Measurements from ENCODE around the gene LBX2.

The LBX2 gene

DNA sequence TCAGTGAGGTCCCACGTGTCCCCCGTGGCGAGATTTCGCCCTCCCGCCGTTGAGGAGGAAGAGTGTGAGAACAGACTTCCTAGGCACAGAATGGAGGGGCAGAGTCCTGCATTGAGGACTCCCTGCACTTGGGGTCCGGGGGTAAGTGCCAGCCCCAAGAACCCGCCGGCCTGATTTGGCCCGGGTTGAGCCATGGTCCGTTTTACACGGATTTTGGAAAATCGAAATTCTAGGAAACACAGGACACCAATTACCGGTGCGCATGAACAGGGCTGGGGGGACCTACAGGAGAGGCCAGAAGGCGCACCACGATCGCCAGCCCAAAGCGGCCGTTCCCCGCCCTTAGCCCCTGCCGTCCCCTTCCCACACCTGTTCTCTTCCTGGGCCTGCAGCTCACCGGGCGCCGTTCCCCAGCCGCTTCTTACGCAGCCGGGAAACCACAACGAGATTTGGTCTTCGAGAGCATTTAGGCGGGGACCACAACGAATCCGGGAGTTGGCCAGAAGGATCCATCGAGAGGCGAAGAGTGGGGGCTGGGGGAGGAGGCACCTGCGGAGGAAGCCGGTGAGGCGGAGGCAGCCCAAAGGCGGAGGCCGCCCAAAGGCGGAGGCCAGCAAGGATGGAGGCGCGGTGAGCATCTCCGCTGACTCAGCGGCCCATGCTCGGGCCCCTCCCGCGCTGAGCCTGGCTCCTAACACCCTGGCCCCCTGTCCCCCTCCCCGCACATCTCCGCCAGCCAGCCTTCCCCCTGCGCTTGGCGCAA, 14.4 kb upstream of the LBX2 start:
- H3K9me3 Mint-ChIP-seq, result no peaks in the 10 kb centered on the region
- no peak overlapping the region for H3K27ac Mint-ChIP-seq
- peaks cover 28% of the 10 kb centered on the region for H3K4me1 Mint-ChIP-seq
- DNase-seq (peak in 1 of 2 donors; percentile 49), ATAC-seq (peak; percentile 47)
- peaks cover 90% of the 10 kb centered on the region for H3K27me3 Mint-ChIP-seq
- H3K4me3 Mint-ChIP-seq, result peak overlapping the region; percentile 58 to 65

DNA sequence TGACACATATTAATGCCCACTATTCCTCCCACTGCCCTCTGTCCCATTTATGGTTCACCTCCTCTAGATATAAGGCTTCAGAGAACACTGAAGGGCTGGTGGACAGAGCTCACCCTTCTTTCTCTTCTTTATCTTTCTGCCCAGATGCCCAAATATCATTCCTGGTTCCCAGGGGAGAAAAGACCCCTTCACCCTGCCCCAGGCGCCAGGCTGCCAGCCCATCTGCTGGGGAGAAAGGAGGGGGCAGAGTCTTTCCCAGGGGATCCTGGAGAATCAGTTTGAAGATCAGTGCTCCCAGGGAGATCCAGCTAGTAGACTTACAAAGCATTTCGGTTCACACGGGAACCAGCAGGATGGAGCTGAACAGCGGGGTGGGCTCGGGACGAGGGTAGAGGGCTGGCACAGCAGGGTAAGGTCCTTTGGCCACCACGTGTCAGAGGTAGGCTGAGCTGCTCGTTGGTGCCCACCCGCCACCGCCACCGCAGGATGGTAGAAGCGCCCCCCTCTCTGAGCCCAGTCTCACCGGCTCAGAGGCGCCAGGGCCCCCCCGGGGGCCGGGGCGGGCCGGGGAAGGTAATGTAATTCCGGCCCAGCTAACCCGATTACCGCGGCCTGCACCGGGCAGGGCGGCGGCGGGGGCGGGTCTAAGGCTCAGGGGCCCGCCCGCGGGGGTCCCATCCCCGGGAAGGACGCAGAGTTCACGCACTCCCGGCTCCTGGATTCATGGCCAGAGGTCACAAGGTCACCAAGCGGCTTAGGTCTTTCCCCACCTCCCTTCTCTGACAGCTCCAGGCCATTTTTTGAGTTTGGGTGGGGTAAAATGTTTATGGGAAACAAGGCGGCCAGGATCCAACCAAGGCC, 13.6 kb upstream of the LBX2 start:
- Mint-ChIP-seq H3K4me3 (peak overlapping the region in 1 of 2 donors; percentile 58), H3K27me3 (peaks cover 88% of the 10 kb centered on the region)
- no peak for DNase-seq

DNA sequence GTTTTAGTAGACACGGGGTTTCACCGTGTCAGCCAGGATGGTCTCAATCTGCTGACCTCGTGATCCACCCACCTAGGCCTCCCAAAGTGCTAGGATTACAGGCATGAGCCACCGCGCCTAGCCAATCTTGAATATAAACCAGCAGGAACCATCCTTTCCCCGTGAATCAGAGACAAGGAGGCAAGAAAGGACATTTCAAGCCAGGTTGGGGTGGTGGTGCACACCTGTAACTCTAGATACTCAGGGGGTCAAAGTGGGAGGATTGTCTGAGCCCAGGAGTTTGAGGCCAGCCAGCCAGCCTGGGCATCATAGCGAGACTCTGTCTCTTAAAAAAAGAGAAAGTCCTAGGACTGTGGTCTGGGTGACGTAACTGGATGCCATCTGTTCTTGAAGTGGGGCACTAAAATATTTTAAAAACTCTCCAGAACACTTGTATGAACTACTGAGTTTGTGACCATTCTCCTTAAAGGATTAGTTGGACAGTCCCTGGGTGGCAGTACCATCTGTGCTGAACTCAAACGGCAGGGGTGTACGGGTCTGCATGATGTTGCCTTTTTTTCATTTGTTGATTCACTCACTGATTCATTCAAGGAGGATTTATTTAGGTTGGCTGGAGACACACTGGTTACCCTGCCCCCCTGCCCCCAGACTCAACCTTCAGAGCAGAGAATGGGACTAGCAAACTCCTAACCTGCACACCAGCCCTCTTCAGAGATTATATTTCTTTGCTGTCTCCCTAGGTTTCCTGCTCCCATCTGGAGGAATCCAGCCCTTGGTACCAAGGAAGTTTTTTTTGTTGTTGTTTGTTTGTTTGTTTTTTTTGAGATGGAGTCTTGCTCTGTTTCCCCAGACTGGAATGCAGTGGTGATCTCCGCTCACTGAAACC, 11.9 kb upstream of the LBX2 start:
- Mint-ChIP-seq H3K9me3 (no peaks in the 10 kb centered on the region), H3K27me3 (peaks cover 72% of the 10 kb centered on the region), H3K4me3 (no peak overlapping the region), H3K27ac (no peak overlapping the region), H3K4me1 (peaks cover 41% of the 10 kb centered on the region)
- no peak for DNase-seq
- ATAC-seq, result no peak

More for the DNA sequence above, 13.6 kb upstream of the LBX2 start:
- ATAC-seq, result no peak
- Mint-ChIP-seq H3K4me1 (peaks cover 36% of the 10 kb centered on the region), H3K9me3 (no peaks in the 10 kb centered on the region), H3K27ac (no peak overlapping the region)

DNA sequence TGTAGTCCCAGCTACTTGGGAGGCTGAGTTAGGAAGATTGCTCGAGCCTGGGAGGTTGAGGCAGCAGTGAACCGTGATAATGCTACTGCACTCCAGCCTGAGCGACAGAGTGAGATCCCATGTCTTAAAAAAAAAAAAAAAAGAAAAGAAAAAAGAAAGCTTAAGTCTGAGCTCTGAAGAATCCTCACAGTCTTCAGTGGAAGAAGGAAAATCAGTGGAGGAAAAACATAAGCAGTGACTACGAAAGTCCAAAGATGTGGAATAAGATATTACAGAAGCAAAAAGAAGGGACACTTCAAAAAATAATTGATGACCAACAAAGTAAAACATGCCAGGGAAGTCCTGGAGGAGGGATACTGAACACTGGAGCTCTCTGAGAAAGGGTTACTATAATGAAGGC, 10.9 kb upstream of the LBX2 start:
- Mint-ChIP-seq H3K9me3 (no peaks in the 10 kb centered on the region), H3K27me3 (peaks cover 61% of the 10 kb centered on the region), H3K4me3 (no peak overlapping the region), H3K4me1 (peaks cover 43% of the 10 kb centered on the region), H3K27ac (no peak overlapping the region)
- ATAC-seq, result no peak
- DNase-seq, result no peak

DNA sequence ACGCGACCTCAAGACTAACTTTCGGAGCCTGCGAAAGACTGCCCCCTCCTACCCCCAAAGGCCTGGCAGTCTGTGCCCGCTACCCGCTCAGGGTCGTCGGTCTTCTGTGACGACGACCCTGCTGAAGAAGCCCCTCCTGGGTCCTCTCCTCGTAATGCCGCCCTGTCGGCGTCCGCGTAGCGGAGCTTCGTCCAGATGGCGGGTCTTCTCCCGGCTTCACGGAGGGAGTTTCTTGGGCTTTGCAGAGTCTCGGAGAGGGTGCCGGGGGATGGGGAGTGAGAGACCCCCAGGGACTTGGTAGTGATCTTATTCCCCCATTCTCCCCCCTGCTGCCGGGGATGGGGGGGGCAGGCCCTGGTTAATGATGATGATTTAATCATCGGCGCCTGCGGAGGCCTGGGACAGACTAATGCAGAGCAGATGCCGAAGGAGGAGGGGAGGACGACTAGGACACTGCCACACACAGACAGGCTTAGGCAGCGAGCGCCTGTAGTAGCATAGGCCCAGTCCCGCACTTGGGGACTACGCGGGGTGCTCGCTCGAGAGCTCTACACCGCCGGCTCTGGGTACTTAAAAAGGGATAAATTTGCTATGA, 8.6 kb upstream of the LBX2 start:
- peak overlapping the region; percentile 99 to 100 for H3K27ac Mint-ChIP-seq
- DNase-seq (peak; percentile 39 to 50), ATAC-seq (peak; percentile 44)
- peaks cover 58% of the 10 kb centered on the region for H3K4me1 Mint-ChIP-seq
- no peaks in the 10 kb centered on the region for H3K9me3 Mint-ChIP-seq
- peak overlapping the region; percentile 94 to 97 for H3K4me3 Mint-ChIP-seq
- peaks cover 65% of the 10 kb centered on the region for H3K27me3 Mint-ChIP-seq

DNA sequence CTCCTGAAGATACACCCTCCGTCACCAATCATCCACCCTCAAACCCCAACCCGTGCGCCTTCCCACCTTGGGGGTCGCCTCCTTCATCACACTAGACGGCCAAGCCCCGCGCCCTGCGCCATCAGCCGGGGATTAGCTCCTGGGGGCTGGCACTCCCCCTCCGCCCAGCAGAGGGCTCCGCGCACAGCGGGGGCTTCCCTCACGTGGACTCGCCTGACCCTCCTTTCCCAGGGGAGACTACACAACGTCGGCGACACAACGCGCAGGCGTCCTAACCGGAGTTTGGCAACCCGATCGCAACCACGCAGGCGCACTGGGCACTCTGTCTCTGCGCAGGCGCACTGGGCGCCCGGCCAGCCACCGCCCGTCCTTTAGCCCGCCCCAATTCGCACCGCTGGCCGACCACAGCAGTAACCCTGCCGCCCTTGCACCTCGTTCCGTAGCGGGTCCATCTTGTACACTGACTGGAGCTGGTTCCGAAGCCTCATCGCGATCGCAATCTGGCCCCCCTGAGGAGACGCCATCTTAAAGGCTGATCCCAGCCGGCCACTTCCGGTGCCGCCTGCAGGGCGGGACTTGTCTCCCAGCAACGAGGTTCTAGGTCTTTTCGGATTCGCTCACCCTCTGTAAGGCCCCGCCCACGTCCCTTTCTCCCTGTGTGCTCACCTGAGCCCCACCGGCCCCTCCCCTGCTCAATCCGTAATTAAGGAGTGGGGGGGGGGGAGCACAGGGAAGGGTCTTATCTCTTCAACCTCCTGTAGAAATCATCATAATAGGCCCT, 7.9 kb upstream of the LBX2 start, which contains the start of gene PCGF1:
Gene PCGF1 (minus strand): TSS at position 551 of the 781 bp plus-strand sequence. CDS start 27 bp downstream, at position 524.
- DNase-seq (peak; percentile 97 to 98), ATAC-seq (peak; percentile 89)
- H3K4me3 Mint-ChIP-seq, result peak within 1 kb of the TSS; percentile 94 to 97
- peaks cover 65% of the 10 kb centered on the region for H3K27me3 Mint-ChIP-seq
- H3K4me1 Mint-ChIP-seq, result peaks cover 65% of the 10 kb centered on the region
- H3K27ac Mint-ChIP-seq, result peak within 1 kb of the TSS; percentile 99 to 100
- no peaks in the 10 kb centered on the region for H3K9me3 Mint-ChIP-seq

DNA sequence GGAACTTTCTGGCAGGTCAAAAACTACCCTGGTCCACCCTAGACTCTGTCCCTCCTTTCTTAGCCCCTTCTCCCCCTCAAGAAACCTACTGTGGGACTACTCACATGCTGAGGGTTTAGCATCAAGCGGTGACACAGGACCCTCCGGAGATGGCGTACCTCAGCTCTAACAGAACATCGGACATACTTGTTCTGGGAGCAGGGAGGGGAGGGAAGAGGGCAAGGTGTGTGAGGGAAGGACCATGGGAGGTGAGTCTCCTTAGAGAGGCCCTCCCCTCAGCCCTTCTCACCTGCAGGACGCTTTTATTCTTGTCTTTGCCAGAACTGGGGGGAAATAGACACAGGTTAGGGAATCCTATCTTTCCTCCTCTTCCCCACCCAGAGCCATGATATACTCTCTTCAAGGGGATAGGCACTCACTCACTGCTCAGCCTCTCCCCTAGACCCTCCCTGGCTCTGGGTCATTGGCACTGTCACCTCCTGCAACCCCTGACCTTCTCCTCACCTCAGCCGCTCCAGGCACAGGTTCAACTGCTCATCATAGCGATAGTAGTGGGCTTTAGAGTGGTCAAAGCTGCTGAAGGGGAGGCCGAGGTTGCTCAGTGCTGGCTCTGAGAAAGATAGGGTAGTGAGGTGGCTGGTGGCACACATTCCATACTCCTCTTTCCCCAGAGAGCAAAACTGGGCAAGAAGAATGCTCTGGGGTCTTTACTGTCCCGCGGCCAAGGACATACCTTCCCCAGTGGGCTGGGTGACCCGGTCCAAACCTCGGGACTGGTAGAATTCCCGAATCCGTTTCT, 6.2 kb upstream of the LBX2 start:
- Mint-ChIP-seq H3K4me1 (peaks cover 66% of the 10 kb centered on the region), H3K4me3 (peak overlapping the region in 1 of 2 donors; percentile 10), H3K27me3 (peaks cover 65% of the 10 kb centered on the region), H3K9me3 (no peaks in the 10 kb centered on the region), H3K27ac (peak overlapping the region in 1 of 2 donors; percentile 51)
- no peak for DNase-seq
- ATAC-seq, result no peak

DNA sequence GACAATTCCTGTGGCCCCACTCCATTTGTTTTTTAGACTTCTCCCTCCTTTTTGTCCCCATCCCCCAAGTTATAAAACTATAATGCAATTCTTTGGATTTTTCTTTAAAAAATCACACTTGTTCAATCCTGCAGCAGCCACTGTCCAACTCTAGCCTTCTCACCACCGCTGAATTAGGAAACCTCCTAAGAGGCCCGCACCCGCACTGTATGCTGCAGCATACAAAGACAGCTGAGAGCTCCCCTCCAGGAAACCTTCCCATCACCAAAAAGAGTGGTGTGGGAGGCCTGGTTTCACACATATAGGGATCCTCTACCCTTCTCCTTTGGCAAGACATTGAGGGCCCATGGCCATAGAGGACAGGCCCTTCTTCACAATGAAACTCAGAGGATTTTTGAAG, 5.2 kb upstream of the LBX2 start:
- Mint-ChIP-seq H3K4me3 (peak overlapping the region; percentile 47 to 87), H3K9me3 (no peaks in the 10 kb centered on the region), H3K27me3 (peaks cover 65% of the 10 kb centered on the region), H3K4me1 (peaks cover 67% of the 10 kb centered on the region), H3K27ac (no peak overlapping the region)
- DNase-seq, result no peak
- no peak for ATAC-seq

DNA sequence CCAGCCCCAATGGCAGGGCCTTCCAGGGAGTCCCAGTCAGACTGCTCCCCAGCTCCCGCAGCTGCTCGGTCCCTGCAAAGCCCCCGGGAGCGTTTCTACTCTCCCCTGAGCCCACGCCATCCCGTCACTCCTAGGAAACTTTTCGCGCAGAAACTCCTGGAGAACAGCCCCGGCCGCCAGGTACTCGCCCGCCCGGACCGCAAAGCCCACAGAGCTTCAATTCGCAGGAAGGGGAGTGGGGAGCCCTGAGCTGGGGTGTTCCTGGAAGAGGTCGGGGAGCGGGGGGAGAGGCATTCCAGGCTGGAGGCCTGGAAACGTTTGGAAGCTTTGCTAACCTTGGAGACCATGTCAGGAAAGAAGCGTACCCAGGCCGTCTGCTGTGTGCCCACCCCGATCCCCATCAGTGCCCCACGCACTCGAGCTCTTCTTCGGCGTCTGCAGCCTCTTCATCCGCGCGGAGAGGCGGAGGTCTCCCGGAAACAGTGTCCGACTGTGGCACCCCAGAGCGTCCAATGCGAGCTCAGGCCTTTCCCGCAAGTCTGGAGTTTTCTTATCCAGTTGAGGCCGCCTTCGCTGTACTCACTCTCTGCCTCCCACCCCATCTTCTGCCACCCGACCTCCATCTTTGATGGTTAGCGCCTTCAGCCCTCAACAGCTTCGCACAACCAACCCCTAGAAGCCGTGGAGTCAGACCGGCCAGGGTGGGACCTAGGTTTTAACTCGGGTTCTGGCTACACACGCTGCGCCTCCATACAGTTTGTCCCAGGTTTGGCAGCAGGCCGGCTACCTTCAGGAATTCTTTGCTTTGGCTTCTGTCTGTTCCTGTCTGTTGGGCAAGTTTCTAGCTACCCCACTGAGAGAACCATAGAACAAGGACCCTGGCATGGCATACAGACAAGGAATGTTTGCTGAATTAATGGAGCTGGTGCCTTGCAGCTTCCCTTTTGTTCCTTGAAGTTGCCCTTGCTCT, 4.4 kb upstream of the LBX2 start:
- H3K4me1 Mint-ChIP-seq, result peaks cover 75% of the 10 kb centered on the region
- peaks cover 71% of the 10 kb centered on the region for H3K27me3 Mint-ChIP-seq
- no peak for DNase-seq
- peak overlapping the region in 1 of 2 donors; percentile 46 for H3K27ac Mint-ChIP-seq
- no peak for ATAC-seq
- H3K9me3 Mint-ChIP-seq, result no peaks in the 10 kb centered on the region
- peak overlapping the region; percentile 80 to 87 for H3K4me3 Mint-ChIP-seq

DNA sequence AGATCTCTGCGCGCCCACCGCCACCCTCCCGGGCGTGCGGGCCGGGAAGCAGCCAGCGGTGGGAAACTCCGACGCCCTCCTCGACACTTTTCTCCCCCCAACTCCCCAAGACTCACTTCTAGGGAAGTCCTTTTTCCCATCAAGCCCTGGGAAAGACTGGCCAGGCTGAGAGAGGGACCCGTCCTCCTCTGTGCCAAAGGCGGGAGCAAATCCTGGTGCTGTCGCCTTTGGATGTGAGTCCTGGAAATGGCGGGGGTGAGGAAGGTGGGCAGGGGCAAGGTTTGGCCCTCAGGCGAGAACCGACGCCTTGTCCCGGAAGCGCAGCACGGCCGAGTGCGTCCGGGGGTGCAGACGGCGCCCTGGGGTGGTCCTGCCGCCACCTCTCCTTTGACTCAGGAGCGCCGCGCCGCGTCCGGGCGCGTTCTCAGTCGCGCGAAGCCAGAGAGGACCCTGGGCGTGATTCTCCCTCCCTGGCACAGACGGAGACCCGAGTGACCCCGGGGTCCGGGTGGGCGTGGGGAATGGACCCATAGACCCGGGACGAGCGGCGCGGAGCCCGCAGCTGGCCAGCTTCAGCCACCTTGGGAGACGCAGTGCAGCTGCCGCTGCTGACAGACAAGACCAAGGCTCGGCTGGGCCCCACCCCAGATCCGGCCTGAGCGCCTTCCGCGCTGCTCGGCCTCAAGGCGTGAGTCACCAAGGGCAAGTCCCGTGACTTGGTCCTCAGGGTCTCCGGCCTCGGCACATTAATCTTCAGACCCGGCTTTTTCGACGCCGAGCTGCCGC, 3.5 kb upstream of the LBX2 start:
- peak; percentile 67 to 73 for DNase-seq

DNA sequence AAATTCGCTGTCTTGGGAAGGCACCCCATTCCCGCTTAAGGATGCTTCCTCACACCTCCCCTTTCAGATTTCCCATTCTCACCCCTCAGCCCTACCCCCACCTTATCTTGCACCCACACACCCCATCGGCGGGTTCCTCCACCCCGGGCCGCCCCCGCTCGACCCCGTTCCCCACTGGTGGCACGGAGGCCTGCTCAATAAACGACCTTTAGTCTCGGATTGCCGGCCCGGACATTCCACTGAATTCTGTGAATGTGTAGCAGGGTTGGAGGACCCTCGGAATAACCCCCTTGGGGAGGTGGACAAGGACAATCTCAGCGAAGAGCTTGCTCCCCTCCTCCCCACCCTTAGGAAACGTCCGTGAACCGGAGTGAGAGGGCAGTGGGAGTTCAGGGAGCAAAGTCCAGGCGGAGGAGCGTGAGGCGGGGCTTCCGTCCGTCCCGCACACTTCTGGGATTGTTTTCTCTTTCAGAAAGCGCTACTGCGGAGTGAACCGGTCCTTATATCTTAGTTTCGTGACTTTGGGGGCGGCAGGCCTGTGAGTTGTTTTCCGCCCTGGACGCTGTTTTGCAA, 2.8 kb upstream of the LBX2 start:
- peak overlapping the region in 1 of 2 donors; percentile 64 for H3K27ac Mint-ChIP-seq
- H3K27me3 Mint-ChIP-seq, result peaks cover 79% of the 10 kb centered on the region
- H3K4me1 Mint-ChIP-seq, result peaks cover 81% of the 10 kb centered on the region
- peak overlapping the region; percentile 80 to 87 for H3K4me3 Mint-ChIP-seq
- DNase-seq, result no peak
- ATAC-seq, result no peak
- no peaks in the 10 kb centered on the region for H3K9me3 Mint-ChIP-seq

More for the DNA sequence above, 3.5 kb upstream of the LBX2 start:
- H3K4me3 Mint-ChIP-seq, result peak overlapping the region; percentile 80 to 87
- ATAC-seq, result peak; percentile 51
- peaks cover 75% of the 10 kb centered on the region for H3K4me1 Mint-ChIP-seq
- H3K27me3 Mint-ChIP-seq, result peaks cover 73% of the 10 kb centered on the region
- peak overlapping the region in 1 of 2 donors; percentile 64 for H3K27ac Mint-ChIP-seq
- H3K9me3 Mint-ChIP-seq, result no peaks in the 10 kb centered on the region
